B cell (primary cell): ENCODE data around the gene EXD3. TPM values are rescaled to one million over a fixed set of nuclear protein-coding genes. Genes with fewer than 3 reads are reported as not detected.

ENCODE experiments used
- ATAC-seq: fragments of 200-7000 bp; cut with Tn5 transposase; one replicate; pipeline ENCODE4 v1.10.0; 2021; ENCODE audit warnings: low read depth, mild to moderate bottlenecking, moderate number of reproducible peaks, moderate library complexity
- CTCF ChIA-PET: fragments of 350-600 bp; sonication (Branson Sonifier 250); formaldehyde crosslinking; loops from one replicate; lab custom pipeline; 2021; ENCODE audit warnings: antibody characterized with exemption, inconsistent platforms; lab: Charles Lee
- POLR2A ChIA-PET: fragments of 350-600 bp; sonication (Branson Sonifier 250); formaldehyde crosslinking; loops from one replicate; lab custom pipeline; 2021; ENCODE audit warnings: antibody characterized with exemption; lab: Charles Lee
- DNase-seq: peaks from one replicate; pipeline ENCODE4 v3.0.0; 2013
- H2AFZ ChIP-seq: 2 replicates; pipeline ENCODE4 v1.6.1; 2012; ENCODE audit warnings: mild to moderate bottlenecking, low read depth, low read length; ENCODE audit not compliant: insufficient read depth, poor library complexity, severe bottlenecking
- H3K27ac ChIP-seq, 2 donors: 1 replicate in 1 of 2; 2 replicates in 1 of 2; pipeline ENCODE4 v1.5.1; 2012 to 2013; ENCODE audit warnings: low read length in 2 of 2, mild to moderate bottlenecking in 2 of 2, moderate library complexity in 1 of 2
- H3K27me3 ChIP-seq, 4 experiments: fragments of 200-600 bp in 1 of 4; sonication (generic) in 1 of 4; replicated peaks in 1 of 4; 1 replicate in 2 of 4; 2 replicates in 2 of 4; pipeline versions ENCODE4 v1.6.1 to v1.7.0; 2013 to 2016; ENCODE audit warnings: low read length in 3 of 4, mild to moderate bottlenecking in 2 of 4, mixed read lengths in 1 of 4, moderate library complexity in 1 of 4; ENCODE audit not compliant: insufficient read depth in 4 of 4, control insufficient read depth in 3 of 4; ENCODE audit errors: control extremely low read depth in 1 of 4
- H3K36me3 ChIP-seq, 2 experiments: replicated peaks in 1 of 2; 1 replicate in 1 of 2; 2 replicates in 1 of 2; pipeline versions ENCODE4 v1.6.1 to v1.7.1; 2013; ENCODE audit warnings: low read length in 1 of 2; ENCODE audit not compliant: insufficient read depth in 2 of 2, control insufficient read depth in 1 of 2; ENCODE audit errors: control extremely low read depth in 1 of 2, extremely low read depth in 1 of 2
- H3K4me1 ChIP-seq, 2 donors: fragments of 200-600 bp in 1 of 2; sonication (generic) in 1 of 2; 1 replicate in 1 of 2; 2 replicates in 1 of 2; pipeline versions ENCODE4 v1.5.1 to v1.6.1; 2013 to 2017; ENCODE audit warnings: low read length in 2 of 2; ENCODE audit not compliant: control insufficient read depth in 2 of 2, insufficient read depth in 2 of 2
- H3K4me2 ChIP-seq: replicated peaks from 2 replicates; pipeline ENCODE3; 2012; ENCODE audit warnings: mild to moderate bottlenecking, low read depth, low read length; ENCODE audit not compliant: poor library complexity, severe bottlenecking
- H3K4me3 ChIP-seq, 5 experiments: fragments of 200-600 bp in 1 of 5; sonication (generic) in 1 of 5; 1 replicate in 3 of 5; 2 replicates in 2 of 5; pipeline versions ENCODE4 v1.5.1 to v1.7.0; 2011 to 2016; ENCODE audit warnings: low read length in 4 of 5, mild to moderate bottlenecking in 4 of 5, low read depth in 2 of 5, control low read depth in 1 of 5, moderate library complexity in 1 of 5; ENCODE audit not compliant: insufficient read depth in 1 of 5; ENCODE audit errors: control extremely low read depth in 1 of 5, extremely low read depth in 1 of 5
- H3K79me2 ChIP-seq: fragments of 200-600 bp; sonication (generic); one replicate; pipeline ENCODE4 v1.6.0; 2016; ENCODE audit warnings: low read length; ENCODE audit not compliant: control insufficient read depth, insufficient read depth
- H3K9ac ChIP-seq: fragments of 200-600 bp; sonication (generic); 2 replicates; pipeline ENCODE4 v1.6.1; 2017; ENCODE audit warnings: mild to moderate bottlenecking, low read length, moderate library complexity
- H3K9me3 ChIP-seq, 3 donors: one replicate each; pipeline versions ENCODE4 v1.6.1 to v1.7.1; 2013; ENCODE audit warnings: low read length in 2 of 3; ENCODE audit not compliant: control insufficient read depth in 2 of 3, insufficient read depth in 1 of 3; ENCODE audit errors: control extremely low read depth in 1 of 3
- H4K20me1 ChIP-seq: 2 replicates; pipeline ENCODE4 v1.6.0; 2012; ENCODE audit warnings: mild to moderate bottlenecking, low read length; ENCODE audit not compliant: insufficient read depth, control insufficient read depth, poor library complexity, severe bottlenecking
- H3K27ac Mint-ChIP-seq: one replicate; pipeline ENCODE4 v1.8.0; 2021; ENCODE audit warnings: mixed read lengths
- H3K27me3 Mint-ChIP-seq: one replicate; pipeline ENCODE4 v1.8.0; 2021; ENCODE audit warnings: mixed read lengths
- H3K4me1 Mint-ChIP-seq: one replicate; pipeline ENCODE4 v1.8.0; 2021; ENCODE audit warnings: mixed read lengths
- H3K4me3 Mint-ChIP-seq: one replicate; pipeline ENCODE4 v1.8.0; 2021; ENCODE audit warnings: mixed read lengths
- H3K9me3 Mint-ChIP-seq: one replicate; pipeline ENCODE4 v1.8.0; 2022; ENCODE audit warnings: mixed read lengths; ENCODE audit not compliant: insufficient read depth
- EZH2 ChIP-seq: IDR thresholded peaks from 2 replicates; pipeline ENCODE4 v1.6.1; 2012; ENCODE audit warnings: borderline replicate concordance, low read depth, mild to moderate bottlenecking, moderate library complexity, low read length; ENCODE audit not compliant: insufficient read depth, poor library complexity, severe bottlenecking
- WGBS: methylation state at CpG from one replicate; pipeline ENCODE4 v1.1.5; 2013; ENCODE audit warnings: missing lambda C conversion rate; ENCODE audit not compliant: insufficient coverage; 5-methylcytosine and 5-hydroxymethylcytosine counted together
- intact Hi-C: fragments of 100-400 bp; cut with micrococcal nuclease; formaldehyde crosslinking; loops from one replicate; pipeline ENCODE4 v1.10.0; 2022
- polyA plus RNA-seq: library from polyadenylated mRNA; depleted of rRNA; stranded (reverse); fragments of >200 nt; gene quantifications from 2 replicates; pipeline ENCODE4 v1.2.3, GENCODE V29; 2012
- total RNA-seq, 2 donors: library from RNA; stranded (reverse); fragments of 120-200 nt in 1 of 2; gene quantifications; 1 replicate in 1 of 2; 2 replicates in 1 of 2; pipeline versions ENCODE4 v1.2.3 to v1.2.4, GENCODE V29; 2013 to 2022
- TF ChIP-seq, protein P1 (sequence below): fragments of 200-600 bp; IDR thresholded peaks from one replicate; pipeline ENCODE4 v1.8.0; 2022; ENCODE audit warnings: antibody characterized with exemption, mild to moderate bottlenecking

The EXD3 gene
- total and polyA plus RNA-seq, 2 donors (not counting 1 experiment from before 2014, with no cell fraction given): 22.5 to 23.7 TPM

DNA sequence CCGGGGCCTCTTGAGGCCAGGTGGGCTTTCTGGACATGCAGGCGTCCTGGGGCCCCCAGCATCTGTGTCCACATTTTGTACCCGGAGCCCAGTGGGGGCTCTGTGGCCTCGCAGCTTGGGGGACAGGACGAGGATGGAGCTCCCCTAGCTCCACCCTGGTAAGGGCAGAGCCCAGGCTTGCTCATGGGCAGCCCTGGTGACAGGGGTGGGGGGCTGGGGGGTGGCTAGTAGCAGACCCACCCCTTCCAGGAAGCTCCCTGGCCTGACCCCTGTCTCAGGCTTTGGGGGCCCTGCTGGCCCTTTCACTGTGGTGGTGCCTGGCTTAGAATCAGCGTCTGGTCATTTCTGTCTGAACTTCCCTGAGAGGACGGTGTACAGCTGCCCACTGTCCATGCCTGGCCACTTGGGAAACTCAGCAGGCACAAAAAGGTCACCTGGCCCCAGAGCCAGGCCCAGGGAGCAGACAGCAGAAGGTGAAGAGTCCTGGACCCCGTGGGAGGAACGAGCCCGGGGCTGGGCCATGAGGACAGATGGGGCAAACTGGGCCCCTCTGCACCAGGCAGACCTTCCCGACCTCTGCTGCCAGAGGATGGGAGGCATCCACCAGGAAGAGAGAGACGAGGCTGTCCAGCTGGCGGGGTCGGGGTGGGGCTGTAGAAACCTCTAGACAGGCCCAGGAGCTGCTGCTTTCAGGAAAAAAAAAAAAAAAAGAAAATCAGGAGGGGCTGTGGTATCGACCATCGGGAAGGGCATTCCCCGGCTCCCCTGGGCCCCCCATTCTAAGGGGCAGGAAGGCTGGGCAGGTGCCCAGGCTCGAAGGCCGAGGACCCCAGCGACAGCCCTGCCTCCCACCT, 52.8 kb downstream of the EXD3 start:
- no peaks in the 10 kb centered on the region for H3K36me3 ChIP-seq
- ChIA-PET CTCF (interaction anchor here (0.7 kb wide), 1 partner anchor 22 kb away, joined by 4 read pairs; no protein-coding TSS in a partner anchor), POLR2A (interaction anchor here (0.6 kb wide), 2 partner anchors 63 to 134 kb away, joined by 3 read pairs; no protein-coding TSS in a partner anchor)
- no peaks in the 10 kb centered on the region for H3K27me3 Mint-ChIP-seq
- H3K79me2 ChIP-seq: no peaks in the 10 kb centered on the region
- no peaks in the 10 kb centered on the region for H4K20me1 ChIP-seq
- no peak overlapping the region for H3K4me3 Mint-ChIP-seq
- no peak overlapping the region for H3K4me2 ChIP-seq
- no peaks in the 10 kb centered on the region for H3K9me3 Mint-ChIP-seq
- no peaks in the 10 kb centered on the region for H3K4me1 ChIP-seq
- no peak overlapping the region for H3K9ac ChIP-seq
- H3K27me3 ChIP-seq: no peaks in the 10 kb centered on the region
- H2AFZ ChIP-seq: no peak overlapping the region
- H3K27ac Mint-ChIP-seq: no peak overlapping the region
- TF ChIP-seq, protein P1, sequence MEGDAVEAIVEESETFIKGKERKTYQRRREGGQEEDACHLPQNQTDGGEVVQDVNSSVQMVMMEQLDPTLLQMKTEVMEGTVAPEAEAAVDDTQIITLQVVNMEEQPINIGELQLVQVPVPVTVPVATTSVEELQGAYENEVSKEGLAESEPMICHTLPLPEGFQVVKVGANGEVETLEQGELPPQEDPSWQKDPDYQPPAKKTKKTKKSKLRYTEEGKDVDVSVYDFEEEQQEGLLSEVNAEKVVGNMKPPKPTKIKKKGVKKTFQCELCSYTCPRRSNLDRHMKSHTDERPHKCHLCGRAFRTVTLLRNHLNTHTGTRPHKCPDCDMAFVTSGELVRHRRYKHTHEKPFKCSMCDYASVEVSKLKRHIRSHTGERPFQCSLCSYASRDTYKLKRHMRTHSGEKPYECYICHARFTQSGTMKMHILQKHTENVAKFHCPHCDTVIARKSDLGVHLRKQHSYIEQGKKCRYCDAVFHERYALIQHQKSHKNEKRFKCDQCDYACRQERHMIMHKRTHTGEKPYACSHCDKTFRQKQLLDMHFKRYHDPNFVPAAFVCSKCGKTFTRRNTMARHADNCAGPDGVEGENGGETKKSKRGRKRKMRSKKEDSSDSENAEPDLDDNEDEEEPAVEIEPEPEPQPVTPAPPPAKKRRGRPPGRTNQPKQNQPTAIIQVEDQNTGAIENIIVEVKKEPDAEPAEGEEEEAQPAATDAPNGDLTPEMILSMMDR: no peak
- no peak for TF ChIP-seq EZH2
- DNase-seq (no peak), ATAC-seq (no peak)
- H3K27ac ChIP-seq: no peak overlapping the region
- H3K4me1 Mint-ChIP-seq: no peaks in the 10 kb centered on the region
- WGBS: 89% methylated on average over 17 of the region's 20 CpGs
- intact Hi-C loops: no loop called here
- no peak overlapping the region for H3K4me3 ChIP-seq
- peaks cover 0 to 5% (median 0%) of the 10 kb centered on the region in 3 donors for H3K9me3 ChIP-seq
